HG03045 (cell line): ENCODE data around the gene FOXG1.

Source experiments
- ATAC-seq: cut with Tn5 transposase; IDR thresholded peaks from one replicate; pipeline ENCODE4 v1.9.1; 2021; ENCODE audit warnings: mild to moderate bottlenecking, moderate library complexity; ENCODE audit not compliant: unreplicated experiment

Gene FOXG1

GRCh38 chr14:28761438-28762291 is 4.9 kb upstream of the FOXG1 start:
- ATAC-seq, result no peak

GRCh38 chr14:28762303-28762954 is 4.2 kb upstream of the FOXG1 start:
- no peak for ATAC-seq

- no peak for ATAC-seq
Observed at GRCh38 chr14:28762955-28763326, 3.6 kb upstream of the FOXG1 start.

- no peak for ATAC-seq
Observed at GRCh38 chr14:28763751-28764256, 2.8 kb upstream of the FOXG1 start.

- no peak for ATAC-seq
Observed at GRCh38 chr14:28764257-28765160, 2.1 kb upstream of the FOXG1 start.

GRCh38 chr14:28765169-28765830 is 1.3 kb upstream of the FOXG1 start:
- ATAC-seq, result no peak

- ATAC-seq, result no peak
Observed at GRCh38 chr14:28765831-28766468, 637 bp upstream of the FOXG1 start.

- no peak for ATAC-seq
Observed at GRCh38 chr14:28767030-28767852, 654 bp downstream of the FOXG1 start.

GRCh38 chr14:28767853-28768741 is 1.5 kb downstream of the FOXG1 start:
- no peak for ATAC-seq

- no peak for ATAC-seq
Observed at GRCh38 chr14:28769276-28769880, 2.8 kb downstream of the FOXG1 start.

- no peak for ATAC-seq
Observed at GRCh38 chr14:28770061-28770460, 3.5 kb downstream of the FOXG1 start.

GRCh38 chr14:28770630-28771029 is 4.0 kb downstream of the FOXG1 start:
- ATAC-seq, result no peak

GRCh38 chr14:28771168-28771567 is 4.6 kb downstream of the FOXG1 start:
- ATAC-seq, result no peak

- ATAC-seq, result no peak
Observed at GRCh38 chr14:28772613-28773012, 6.0 kb downstream of the FOXG1 start.

- ATAC-seq, result no peak
Observed at GRCh38 chr14:28773176-28773575, 6.6 kb downstream of the FOXG1 start.

GRCh38 chr14:28773861-28774691 is 7.5 kb downstream of the FOXG1 start:
- ATAC-seq, result no peak
